Stimulated activated CD4-positive, alpha-beta T cell treated with anti-CD3 and anti-CD28 coated beads, Interleukin-1b, Interleukin-23, amount 100 ng/mL, for 24 hours (primary cell): ENCODE data around the gene XRCC4.
"Not testable (repeated sequence)": the region's sequence is repeated elsewhere in the genome, so short reads cannot be mapped to it uniquely, and the experiment has no call there.

Experiments used
- DNase-seq, 4 experiments: peaks; one replicate each; pipeline ENCODE4 v3.0.0-alpha.2; 2020; ENCODE audit warnings: low read depth in 4 of 4, low spot score in 1 of 4

XRCC4 gene

DNA sequence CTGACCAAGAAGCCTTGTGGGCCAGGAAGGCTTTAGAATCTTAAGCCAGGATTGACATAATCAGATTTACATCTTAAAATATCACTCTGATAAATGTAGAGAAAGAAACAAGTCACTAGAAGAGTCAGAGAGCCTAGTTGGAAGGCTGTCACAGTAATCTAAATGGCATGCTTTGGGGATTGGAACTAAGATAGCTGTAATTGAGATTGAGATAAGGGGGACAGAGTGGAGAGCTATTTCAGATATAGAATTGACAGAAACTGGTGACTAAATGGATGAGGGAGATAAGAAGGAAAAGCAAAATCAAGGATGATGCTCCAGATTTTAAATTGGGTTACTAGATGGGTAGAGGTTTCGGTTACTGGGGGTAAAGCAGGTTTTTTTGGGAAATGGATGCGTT lies 100.5 kb downstream of the XRCC4 start:
- no peak for DNase-seq

DNA sequence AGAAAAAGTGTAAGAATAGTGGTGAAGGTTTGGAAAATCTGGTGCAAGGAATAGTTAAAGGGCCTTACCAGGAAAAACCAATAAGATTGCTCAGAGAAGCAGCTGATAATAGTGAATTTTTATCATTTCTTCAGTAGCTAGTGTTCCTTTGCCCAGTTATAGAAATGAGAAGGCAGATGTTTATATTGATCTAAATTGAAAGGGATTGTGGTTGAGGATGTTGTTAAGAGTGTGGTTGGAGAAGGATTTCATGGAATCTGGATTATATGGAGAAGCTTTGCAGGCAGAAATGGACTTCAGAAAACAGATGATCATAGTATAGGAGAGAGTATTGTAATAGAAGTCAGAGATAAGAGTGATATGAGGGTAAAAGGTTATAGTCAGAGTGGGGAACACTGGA lies 102.6 kb downstream of the XRCC4 start:
- no peak for DNase-seq

DNA sequence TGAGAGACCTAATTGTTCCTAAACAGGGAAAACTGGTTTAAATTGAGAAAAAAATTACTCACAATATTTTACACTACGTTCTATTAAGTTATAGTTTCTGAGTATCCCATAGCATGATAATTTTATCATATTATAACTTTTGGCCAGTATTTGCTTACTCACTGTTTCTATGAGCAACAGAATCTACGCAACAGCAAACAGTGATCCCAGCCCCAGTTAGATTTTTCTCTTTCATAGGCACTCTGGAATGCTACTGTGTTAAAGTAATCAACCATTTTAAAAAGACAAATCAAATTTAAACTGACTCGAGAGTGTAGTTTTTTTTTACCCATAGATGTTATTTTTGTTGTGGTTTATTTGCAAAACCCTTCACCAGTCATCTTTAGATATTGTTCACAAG lies 107.2 kb downstream of the XRCC4 start:
- no peak for DNase-seq

DNA sequence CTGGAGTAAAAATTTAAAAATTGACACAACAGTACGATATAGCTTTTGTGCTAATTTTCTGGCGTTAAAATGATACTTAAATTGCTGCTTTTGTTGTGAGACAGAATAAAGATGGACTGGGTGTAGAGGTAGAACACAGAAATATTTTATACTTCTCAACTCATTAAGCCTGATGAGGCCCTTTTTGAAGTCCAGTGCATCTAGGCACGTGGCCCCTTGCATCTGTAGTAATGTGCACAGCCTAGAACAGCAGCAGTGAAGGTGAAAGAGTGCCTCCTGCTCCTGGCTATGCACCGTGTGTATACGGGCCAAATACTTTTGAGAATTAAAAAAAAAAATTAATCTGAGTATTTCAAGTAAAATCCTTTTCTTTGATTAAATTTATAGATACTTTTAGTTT lies 115.6 kb downstream of the XRCC4 start:
- DNase-seq: no peak

DNA sequence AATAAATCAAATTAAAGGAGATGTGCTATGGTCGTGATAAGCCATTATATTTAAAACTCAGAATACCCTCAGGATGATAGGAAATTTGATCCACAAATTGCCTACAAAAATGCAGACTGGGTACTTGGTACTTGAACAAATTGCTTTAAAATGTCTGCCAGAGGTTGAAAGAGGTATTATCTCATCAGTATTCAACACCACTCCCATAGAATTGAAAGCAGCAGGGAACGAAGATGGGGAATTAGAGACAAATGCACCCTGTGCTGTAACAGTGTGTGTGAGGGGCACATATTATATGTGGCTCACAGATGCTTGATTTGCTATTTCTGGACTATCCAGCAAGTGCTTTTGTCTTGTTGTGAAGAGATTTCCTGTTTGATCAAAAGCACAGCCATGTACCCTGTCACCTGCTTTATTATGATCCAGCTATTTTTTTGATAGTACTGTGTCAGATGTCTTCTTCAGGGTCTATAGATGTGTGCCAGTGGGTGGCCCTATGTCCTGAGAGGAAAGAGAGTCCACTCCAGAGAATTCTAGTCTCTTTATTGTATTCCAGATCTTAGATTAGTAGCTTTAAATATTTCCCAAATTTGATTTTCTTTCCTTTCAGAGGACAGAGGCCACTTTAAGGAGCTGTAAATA lies 120.1 kb downstream of the XRCC4 start:
- DNase-seq: no peak

DNA sequence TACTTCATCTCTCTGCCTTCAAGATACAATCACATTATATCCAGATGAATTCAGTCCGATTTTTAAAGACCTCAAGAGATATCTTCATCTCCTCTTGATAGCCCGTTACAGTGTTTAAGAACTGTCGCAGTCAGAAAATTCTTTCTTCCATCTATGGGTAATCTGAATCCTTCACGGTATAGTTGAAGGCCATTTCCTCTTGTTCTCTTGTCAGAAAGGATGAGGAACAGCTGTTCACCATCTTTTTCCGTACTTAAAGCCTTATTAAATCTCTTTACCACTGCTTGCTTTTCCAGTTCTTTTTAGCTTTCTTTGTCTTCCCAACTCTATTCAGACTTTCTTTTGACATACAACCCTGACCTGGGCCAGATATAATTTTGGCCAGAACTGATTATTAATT lies 121.8 kb downstream of the XRCC4 start:
- no peak for DNase-seq

DNA sequence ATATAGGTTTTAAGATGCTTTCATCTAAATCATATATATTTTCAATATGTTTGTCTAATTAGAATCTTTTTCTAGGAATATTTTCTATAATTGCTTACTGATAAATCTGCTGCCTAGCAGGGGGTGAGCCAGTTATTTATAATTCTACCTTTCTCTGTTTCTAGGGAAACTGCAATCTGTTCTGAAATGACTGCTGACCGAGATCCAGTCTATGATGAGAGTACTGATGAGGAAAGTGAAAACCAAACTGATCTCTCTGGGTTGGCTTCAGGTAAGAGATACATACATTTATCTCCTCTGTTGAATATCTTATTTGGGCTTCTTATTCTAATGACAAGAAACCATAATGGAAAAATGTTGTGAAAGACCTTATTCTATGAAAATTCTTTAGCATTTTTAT lies 127.3 kb downstream of the XRCC4 start:
- DNase-seq: no peak

DNA sequence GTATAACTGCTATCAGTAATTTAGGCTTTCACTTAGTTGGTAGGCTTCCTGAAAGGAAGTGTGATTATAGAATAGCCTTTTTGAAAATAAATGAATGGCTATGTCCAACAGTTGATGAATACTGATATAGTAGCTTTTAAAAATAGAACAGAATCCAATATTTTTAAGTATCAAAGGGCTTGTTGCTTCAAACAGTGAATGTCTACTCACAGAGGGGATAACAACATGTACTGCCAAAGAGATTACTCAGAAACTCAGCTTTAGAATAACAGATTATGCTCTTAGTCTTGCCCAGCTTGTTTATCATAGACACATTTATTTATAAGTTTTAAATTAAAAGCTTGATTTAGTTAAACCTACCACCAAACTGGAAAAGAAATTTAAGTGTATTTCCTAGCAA lies 132.6 kb downstream of the XRCC4 start:
- DNase-seq: no peak

DNA sequence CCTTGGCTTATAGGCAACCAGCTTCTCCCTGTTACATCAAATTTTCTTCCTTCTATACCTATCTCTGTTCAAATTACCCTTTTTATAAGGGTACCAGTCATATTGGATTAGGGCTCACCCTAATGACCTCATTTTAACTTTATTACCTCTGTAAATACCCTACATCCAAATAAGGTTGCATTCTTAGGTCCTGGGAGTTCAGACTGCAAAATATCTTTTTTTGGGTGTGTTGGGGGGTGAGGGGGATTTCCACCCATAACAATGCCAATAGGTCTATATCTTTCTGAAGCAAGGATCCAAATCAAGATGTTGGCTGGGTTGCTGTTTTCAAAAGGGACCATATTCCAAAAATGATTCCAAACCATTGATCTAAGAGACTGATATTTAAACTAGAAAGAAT lies 141.7 kb downstream of the XRCC4 start:
- no peak for DNase-seq

DNA sequence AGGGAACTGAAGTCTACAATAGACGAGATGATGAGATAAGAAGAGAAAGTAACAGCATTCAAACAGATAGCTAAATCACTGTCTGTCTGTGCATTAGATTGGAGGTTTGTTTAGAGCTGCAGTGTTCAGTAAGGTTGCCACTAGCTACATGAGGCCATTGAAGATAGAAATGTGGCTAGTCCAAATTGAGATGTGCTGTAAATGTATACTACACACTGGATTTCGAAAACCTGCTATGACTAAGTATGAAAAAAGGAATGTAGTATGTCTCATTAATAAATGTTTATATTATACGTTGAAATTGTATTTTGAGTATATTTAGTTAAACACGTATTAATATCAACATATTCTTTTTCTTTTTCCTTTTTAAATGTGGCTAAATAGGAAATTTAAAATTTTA lies 142.1 kb downstream of the XRCC4 start:
- DNase-seq: no peak

DNA sequence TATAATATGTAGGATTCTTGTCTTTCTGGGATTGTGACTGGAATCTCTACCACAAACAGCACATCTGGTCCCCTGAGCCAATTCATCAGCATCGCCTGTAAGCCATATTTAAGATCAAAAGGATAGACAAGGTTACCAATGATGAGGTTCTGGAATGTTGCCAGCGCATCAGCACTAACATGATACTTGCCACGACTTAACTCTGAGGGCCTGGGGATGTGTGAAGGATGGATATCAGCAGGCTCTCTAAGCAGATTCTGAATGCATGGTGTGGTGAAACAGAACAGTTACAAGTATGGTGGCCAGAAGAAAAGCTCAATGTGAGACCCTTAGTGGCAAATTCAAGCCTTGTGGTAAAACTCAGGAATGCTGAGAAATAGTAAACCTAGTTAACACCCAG lies 143.0 kb downstream of the XRCC4 start:
- no peak for DNase-seq

DNA sequence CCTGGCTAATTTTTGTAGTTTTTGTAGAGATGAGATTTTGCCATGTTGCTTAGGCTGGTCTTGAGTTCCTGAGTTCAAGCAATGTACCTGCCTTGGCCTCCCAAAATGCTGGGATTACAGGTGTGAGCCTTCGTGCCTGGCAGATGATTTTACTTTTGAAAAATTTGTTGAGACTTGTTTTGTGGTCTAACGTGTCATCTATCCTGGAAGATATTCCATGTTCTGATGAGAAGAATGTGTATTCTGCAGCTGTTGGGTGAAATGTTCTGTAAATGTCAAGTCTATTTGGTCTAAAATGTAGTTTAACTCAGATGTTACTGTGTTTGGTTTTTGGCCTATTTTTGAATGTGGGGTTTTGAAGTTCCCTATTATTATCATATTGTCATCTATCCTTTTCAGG lies 145.6 kb downstream of the XRCC4 start:
- no peak for DNase-seq

DNA sequence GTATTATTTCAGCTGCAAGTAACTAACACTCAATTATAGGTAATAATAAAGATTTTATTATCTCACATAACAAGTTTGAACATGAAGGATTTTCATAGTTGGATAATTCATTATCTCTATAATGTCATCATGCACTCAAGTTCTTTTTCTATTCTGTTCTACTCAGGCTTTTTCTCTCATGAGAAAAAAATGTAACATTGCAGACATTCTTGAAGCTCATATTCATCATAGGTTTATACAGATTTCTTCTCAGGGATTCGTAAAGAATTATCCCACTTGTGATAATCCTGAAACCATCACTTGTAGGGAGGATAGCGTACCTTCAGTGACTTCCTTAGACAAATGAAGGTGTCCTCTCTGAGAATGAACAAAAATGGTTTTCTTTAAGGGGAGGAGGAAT lies 150.3 kb downstream of the XRCC4 start:
- no peak for DNase-seq

DNA sequence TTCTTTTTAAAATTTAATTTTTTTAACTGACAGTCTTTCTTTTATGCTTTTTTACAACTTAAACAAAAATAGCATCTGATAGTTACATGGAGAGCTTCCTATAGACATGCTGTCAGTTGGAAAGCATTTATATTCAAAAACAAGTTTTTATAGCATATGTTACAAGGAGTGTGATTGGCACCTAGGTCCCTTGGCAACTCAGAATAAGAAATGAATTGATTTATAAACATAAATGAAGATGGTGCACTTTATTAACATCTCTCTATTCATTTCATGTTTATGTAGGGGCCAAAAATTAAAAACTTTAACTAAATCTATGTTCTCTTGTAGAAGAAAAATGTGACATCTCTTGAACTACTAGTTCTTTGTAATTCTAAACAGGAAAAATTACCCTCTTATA lies 153.2 kb downstream of the XRCC4 start:
- DNase-seq: no peak

DNA sequence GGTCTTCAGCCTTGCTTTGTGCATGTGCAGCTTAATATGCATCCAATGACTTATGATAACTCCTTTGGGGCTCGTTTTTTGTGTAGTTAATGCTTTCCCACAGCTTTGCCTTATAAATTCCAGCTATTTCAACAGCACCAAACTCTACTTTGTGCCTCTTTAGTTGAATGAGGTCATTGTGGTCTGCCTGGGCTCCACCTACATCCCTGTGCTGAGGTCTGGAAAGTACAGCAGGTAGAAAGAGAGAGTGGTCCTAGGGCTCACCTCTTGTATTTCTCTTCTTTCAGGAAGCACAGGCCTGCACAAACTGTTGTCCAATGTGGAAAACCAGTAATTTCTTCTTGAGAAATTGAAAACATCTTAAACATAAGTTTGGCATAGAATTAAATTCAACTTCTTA lies 167.2 kb downstream of the XRCC4 start:
- no peak for DNase-seq

DNA sequence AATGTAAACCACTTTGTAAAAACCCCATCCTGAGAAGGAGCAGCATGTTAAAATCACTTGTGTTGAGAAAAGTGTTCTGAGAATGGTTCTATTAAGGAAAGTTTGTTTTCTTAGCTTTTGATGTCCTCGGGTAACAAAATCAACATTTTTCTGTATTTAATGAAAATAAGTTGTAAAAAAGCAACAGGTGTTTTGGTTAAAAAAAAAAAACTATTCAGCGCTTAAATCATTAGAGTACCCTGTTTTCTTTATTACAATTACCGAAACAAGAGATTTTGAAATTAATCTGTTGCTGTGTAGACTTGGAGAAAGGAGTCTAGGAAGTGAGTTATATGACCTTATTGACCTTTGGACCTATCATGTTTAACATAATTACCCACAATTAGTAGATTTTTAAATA lies 167.7 kb downstream of the XRCC4 start:
- no peak for DNase-seq

DNA sequence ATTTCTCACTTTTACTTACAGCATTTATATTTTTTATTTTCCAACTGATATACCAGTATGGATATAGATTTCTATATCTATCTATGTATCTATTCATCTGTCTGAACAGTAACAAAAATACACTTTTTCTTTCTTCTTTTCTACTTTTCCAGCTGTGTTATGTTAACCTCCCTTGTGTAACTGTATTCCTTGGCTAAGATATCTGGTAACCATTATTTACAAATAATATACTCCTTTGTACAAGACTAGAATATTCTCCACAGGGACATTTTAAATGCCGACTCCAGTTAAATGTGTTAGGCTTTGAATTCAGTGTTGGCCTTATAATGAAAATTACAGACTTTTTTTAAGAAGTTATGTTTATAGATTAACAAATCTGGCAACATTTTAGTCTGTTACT lies 168.7 kb downstream of the XRCC4 start:
- DNase-seq: no peak

DNA sequence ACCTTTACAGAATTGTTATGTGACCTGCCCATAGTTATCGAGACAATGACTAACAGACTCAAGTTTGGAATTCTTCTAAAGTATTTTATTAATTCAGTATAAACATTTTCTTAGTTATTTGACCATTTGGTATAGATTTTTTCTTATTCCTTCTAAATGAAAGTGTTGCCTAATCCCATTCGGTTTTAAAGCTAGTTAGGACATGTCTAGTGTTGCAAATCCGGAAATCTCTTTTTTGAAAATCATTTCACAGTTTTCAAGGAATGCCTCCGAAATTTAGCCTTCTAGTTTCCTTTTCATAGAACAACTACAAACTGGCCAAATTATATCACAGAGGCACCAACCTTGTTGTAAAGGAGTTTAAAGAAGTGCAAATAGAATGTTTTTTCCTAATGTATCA lies 171.8 kb downstream of the XRCC4 start:
- DNase-seq: no peak

DNA sequence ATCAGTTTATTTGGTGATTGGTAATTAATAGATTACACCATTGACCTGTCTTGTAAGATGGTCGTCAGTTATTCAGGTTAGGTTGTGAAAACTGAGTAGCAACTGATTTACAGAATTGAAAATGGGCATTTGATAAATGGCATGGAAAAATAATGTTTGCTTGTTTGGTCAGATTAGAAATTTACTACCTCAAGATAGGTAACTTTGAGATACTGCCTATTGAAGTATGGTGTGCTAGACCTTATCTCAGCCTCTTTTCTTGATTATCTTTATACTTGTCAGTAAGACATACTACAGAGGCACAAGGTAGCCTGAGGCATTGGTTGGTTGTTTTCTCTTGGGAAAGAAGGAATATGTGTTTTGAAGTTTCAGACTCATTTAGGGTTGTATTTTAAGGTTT lies 174.5 kb downstream of the XRCC4 start:
- DNase-seq: no peak

DNA sequence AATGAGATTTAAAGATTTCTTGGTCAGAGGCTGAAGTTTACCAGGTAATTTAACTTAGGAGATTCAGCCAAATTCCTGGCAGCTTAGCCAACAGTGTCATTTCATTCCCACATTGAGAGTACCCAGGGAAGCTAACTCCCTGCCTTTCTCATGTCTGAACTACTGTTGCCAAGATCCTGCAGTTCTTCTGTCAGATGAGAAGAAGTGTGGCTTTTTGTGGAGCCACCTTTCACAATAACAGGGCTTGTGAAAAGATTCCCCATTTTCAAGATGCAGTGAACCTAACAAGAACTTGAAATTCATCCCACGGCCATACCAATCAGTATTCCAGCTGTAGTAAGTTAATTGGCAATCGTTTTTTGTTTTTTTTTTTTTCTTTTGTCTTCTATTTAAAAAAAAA lies 176.4 kb downstream of the XRCC4 start:
- no peak for DNase-seq

DNA sequence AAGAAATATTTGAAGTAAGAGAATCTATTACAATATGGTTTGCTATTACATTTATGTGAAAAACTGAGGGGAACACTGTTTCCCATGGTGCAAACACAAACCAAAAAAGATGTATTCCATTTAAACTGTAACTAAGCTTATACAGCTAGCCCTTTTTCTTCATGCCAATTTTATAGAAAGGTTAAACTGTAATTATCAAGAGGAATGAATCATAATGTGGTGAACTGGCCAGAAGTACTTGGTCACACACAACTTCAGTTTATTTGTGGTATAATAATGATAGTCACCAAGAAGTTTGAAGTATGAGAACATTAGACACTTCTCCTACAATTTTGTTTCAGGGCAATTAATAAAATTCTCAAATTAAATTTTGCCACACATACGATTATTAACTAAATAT lies 177.9 kb downstream of the XRCC4 start:
- no peak for DNase-seq

DNA sequence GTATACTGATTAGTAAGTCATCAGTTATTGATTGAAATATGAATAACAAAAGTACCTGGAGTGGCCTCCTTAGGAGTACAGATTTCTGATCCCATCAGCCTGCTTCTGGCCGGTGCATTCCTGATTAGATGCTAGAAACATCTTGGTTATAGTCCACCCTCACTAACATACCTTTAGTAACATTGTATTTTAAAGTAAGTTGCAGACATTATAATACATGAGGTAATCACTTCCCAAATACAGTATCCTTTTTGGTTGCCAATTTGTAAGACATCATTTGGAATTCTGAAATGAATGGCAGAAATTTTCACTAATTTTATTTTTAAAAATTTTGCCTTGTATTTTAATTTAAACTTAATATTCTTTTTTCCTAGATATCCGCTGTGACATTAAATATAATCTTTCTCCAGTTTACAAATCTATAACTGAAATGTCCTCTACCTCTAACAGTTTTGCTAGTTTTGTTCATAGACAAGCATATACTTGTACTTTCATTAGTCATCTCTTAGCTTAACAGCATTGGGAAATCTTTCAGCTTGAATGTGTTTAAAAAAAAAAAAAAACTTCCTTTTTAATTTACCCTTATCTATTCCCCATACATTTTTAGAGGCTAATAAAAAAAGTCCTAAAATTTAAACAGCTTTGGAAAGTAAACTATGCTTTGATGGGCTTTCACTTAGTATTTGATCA lies 178.9 kb downstream of the XRCC4 start:
- no peak for DNase-seq

DNA sequence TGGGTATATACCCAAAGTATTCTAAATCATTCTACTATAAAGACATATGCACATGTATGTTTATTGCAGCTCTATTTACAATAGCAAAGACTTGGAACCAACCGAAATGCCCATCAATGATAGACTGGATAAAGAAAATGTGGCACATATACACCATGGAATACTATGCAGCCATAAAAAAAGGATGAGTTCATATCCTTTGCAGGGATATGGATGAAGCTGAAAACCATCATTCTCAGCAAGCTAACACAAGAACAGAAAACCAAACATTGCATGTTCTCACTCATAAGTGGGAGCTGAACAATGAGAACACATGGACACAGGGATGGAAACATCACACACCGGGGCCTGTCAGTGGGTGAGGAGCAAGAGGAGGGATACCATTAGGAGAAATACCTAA lies 180.3 kb downstream of the XRCC4 start:
- not testable (repeated sequence) for DNase-seq
